NCI-H1105 treated with DMSO at 0.1 percent for 48 hours (cell line): ENCODE data around the gene UGDH.
"Not testable (repeated sequence)": the region's sequence is repeated elsewhere in the genome, so short reads cannot be mapped to it uniquely, and the experiment has no call there.

Experiments used
- DNase-seq: peaks from one replicate; lab custom pipeline; 2025; lab: John Stamatoyannopoulos, UW

The UGDH gene

GRCh38 chr4:39495446-39496213, 31.6 kb downstream of the UGDH start:
- no peak for DNase-seq

GRCh38 chr4:39494354-39494753, 32.9 kb downstream of the UGDH start:
- DNase-seq: no peak

- DNase-seq: no peak
These were observed 36.9 kb downstream of the UGDH start for GRCh38 chr4:39490322-39490721.

- DNase-seq: no peak
These were observed 40.9 kb downstream of the UGDH start for GRCh38 chr4:39486221-39486804.

- DNase-seq: no peak
These were observed 42.5 kb downstream of the UGDH start for GRCh38 chr4:39484582-39485272.

- DNase-seq: no peak
These were observed 46.1 kb downstream of the UGDH start for GRCh38 chr4:39480902-39481695.

GRCh38 chr4:39480251-39480650, 47.0 kb downstream of the UGDH start:
- DNase-seq: no peak

GRCh38 chr4:39476187-39476895, 50.9 kb downstream of the UGDH start:
- no peak for DNase-seq

GRCh38 chr4:39472396-39472795, 54.8 kb downstream of the UGDH start:
- DNase-seq: no peak

- DNase-seq: no peak
These were observed 56.8 kb downstream of the UGDH start for GRCh38 chr4:39470402-39470801.

- DNase-seq: peak; percentile 79
These were observed 57.7 kb downstream of the UGDH start for GRCh38 chr4:39469429-39470077.

GRCh38 chr4:39467464-39467863, 59.8 kb downstream of the UGDH start:
- no peak for DNase-seq

- no peak for DNase-seq
These were observed 60.5 kb downstream of the UGDH start for GRCh38 chr4:39466747-39467146.

- no peak for DNase-seq
These were observed 62.2 kb downstream of the UGDH start for GRCh38 chr4:39464886-39465501.

- DNase-seq: peak; percentile 87
These were observed 68.5 kb downstream of the UGDH start, which contains the start of the genes LIAS and RPL9 for GRCh38 chr4:39458505-39459300. Gene LIAS (plus strand): TSS chr4:39459056. CDS start chr4:39459118, 62 bp downstream. Gene RPL9 (minus strand): TSS chr4:39458922. CDS start chr4:39458439, 483 bp downstream.

- not testable (repeated sequence) for DNase-seq
These were observed 69.1 kb downstream of the UGDH start for GRCh38 chr4:39458161-39458504.

- DNase-seq: no peak
These were observed 70.1 kb downstream of the UGDH start for GRCh38 chr4:39456946-39457763.

GRCh38 chr4:39455486-39455885, 71.8 kb downstream of the UGDH start:
- no peak for DNase-seq

- DNase-seq: no peak
These were observed 73.5 kb downstream of the UGDH start for GRCh38 chr4:39453738-39454137.
